ENCODE results near the gene CCDC85C. TPM values are rescaled to one million over a fixed set of nuclear protein-coding genes. Genes with fewer than 3 reads are reported as not detected.

Gene CCDC85C
- total and polyA plus RNA-seq, 2 of the 8 experiments (the other 6 are each of a cell fraction or from before 2014, with no cell fraction given) = 16.8 to 35.8 TPM

GRCh38 chr14:99512571-99513182, 91.3 kb downstream of the CCDC85C start:
- Histone ChIP-seq H2BK120ac (replicated peaks; ENCODE audit: low read depth, low read length) (no peak overlapping the region), H3K23me2 (ENCODE audit: low read depth, low read length) (no peaks in the 10 kb centered on the region), H3K4ac (replicated peaks; ENCODE audit: insufficient read length, low read depth, low read length) (no peak overlapping the region), H3K4me2 (ENCODE audit: insufficient read depth in 1 of 2, low read depth in 2 of 2, low read length in 2 of 2) (no peak overlapping the region), H3K23ac (ENCODE audit: insufficient read length) (no peak overlapping the region), H4K5ac (ENCODE audit: insufficient read length, low read depth, low read length) (no peak overlapping the region), H3K27ac (ENCODE audit: low read depth, low read length) (no peak overlapping the region), H2BK20ac (ENCODE audit: low read length) (no peak overlapping the region), H3K14ac (ENCODE audit: insufficient read length) (no peak overlapping the region), H3K79me2 (ENCODE audit: control insufficient read depth in 1 of 2, insufficient read depth in 2 of 2, low read length in 2 of 2) (no peaks in the 10 kb centered on the region), H2BK12ac (ENCODE audit: low read depth, low read length) (no peak overlapping the region), H3K56ac (replicated peaks; ENCODE audit: insufficient read length, low read depth, low read length) (no peak overlapping the region), H2AFZ (ENCODE audit: low read length) (no peak overlapping the region), H4K91ac (replicated peaks; ENCODE audit: insufficient read length, low read length) (no peak overlapping the region), H2AK5ac (ENCODE audit: low read depth, low read length) (no peak overlapping the region), H3K4me1 (replicated peaks in 1 of 4; ENCODE audit: control insufficient read depth in 3 of 4, insufficient read depth in 4 of 4, low read length in 3 of 4) (peaks cover 0 to 9% (median 3%) of the 10 kb centered on the region in 4 experiments; a peak in 3 of 7 replicates), H2BK15ac (ENCODE audit: low read length) (no peak overlapping the region), H3K79me1 (ENCODE audit: low read depth, low read length) (no peaks in the 10 kb centered on the region; the same call in none of the 2 replicates), H3K4me3 (ENCODE audit: extremely low read depth in 1 of 4, insufficient read depth in 2 of 4, low read depth in 3 of 4, low read length in 4 of 4) (no peak overlapping the region), H3K36me3 (ENCODE audit: control insufficient read depth in 2 of 4, insufficient read depth in 4 of 4, low read length in 3 of 4) (peaks cover 8 to 28% (median 13%) of the 10 kb centered on the region in 4 experiments), H2BK5ac (ENCODE audit: low read depth, low read length) (no peak overlapping the region), H3K9ac (replicated peaks in 1 of 4; ENCODE audit: extremely low read depth in 1 of 4, low read depth in 3 of 4, low read length in 3 of 4) (no peak overlapping the region), H4K20me1 (replicated peaks in 1 of 2; ENCODE audit: control insufficient read depth in 1 of 2, insufficient read depth in 2 of 2, low read length in 2 of 2) (peaks cover 7 to 10% of the 10 kb centered on the region in 2 experiments), H3K18ac (ENCODE audit: extremely low read depth, low read length) (no peak overlapping the region), H3K9me3 (ENCODE audit: insufficient read depth in 2 of 2, low read depth in 1 of 2, low read length in 1 of 2) (no peaks in the 10 kb centered on the region), H3K27me3 (replicated peaks in 1 of 4; ENCODE audit: control insufficient read depth in 3 of 4, extremely low read depth in 1 of 4, insufficient read depth in 3 of 4, low read length in 3 of 4) (no peaks in the 10 kb centered on the region; a peak in 1 of 7 replicates), H4K8ac (ENCODE audit: extremely low read depth, insufficient read depth, low read length) (no peak overlapping the region)
- ChIA-PET POLR2A (ENCODE audit: partially characterized antibody) (interaction anchor here (1.7 to 2.1 kb wide), 2 partner anchors 91 to 110 kb away, joined by 4 to 5 read pairs; partner anchors contain the start of gene CCDC85C), CTCF (ENCODE audit: partially characterized antibody) (interaction anchor here (0.7 to 2.3 kb wide), 9 partner anchors 9 to 116 kb away, joined by 3 to 17 read pairs (median 4); no protein-coding TSS in a partner anchor)
- DNase-seq (ENCODE audit: low read depth in 1 of 2, low spot score in 2 of 2) (no peak), FAIRE-seq (no peak)
- 92% methylated on average over 16 of the region's 16 CpGs; no CpG with 5 or more reads in 1 of the 2 experiments for WGBS, 2 experiments (ENCODE audit: extremely low coverage in 1 of 2, insufficient coverage in 1 of 2, insufficient read length in 1 of 2, insufficient replicate concordance in 2 of 2, low coverage in 1 of 2, low lambda C conversion rate in 2 of 2, missing lambda C conversion rate in 1 of 2)
- TF ChIP-seq POLR2AphosphoS5 (IDR thresholded peaks at IDR 0.05; ENCODE audit: low read depth, low read length) (peak; percentile 28; the same call in 1 of the 2 replicates), POLR2A (IDR thresholded peaks at IDR 0.05; ENCODE audit: control extremely low read depth in 1 of 2, low read depth in 2 of 2, low read length in 2 of 2) (0 out of 3 replicates have a peak, but pooled peaks of 1 of the 2 experiments have one; percentile 12), TAF7 (optimal IDR thresholded peaks at IDR 0.05; ENCODE audit: borderline replicate concordance, low read depth, low read length) (no peak), ASH2L (IDR thresholded peaks at IDR 0.05; ENCODE audit: low read length) (no peak), E2F6 (IDR thresholded peaks at IDR 0.05) (no peak), KDM4A (IDR thresholded peaks at IDR 0.05; ENCODE audit: low read depth, low read length, severe bottlenecking) (no peak), SIN3A (conservative IDR thresholded peaks at IDR 0.05 in 1 of 2, IDR thresholded peaks at IDR 0.05 in 1 of 2; ENCODE audit: low read depth in 1 of 2, low read length in 2 of 2) (no peak)

Data from H1 (cell line).